ENCODE data around the gene NTNG1. TPM values are rescaled to one million over a fixed set of nuclear protein-coding genes. Genes with fewer than 3 reads are reported as not detected.

NTNG1 gene
- total and polyA plus RNA-seq, 11 donors: 4.6 TPM; not detected in 10

DNA sequence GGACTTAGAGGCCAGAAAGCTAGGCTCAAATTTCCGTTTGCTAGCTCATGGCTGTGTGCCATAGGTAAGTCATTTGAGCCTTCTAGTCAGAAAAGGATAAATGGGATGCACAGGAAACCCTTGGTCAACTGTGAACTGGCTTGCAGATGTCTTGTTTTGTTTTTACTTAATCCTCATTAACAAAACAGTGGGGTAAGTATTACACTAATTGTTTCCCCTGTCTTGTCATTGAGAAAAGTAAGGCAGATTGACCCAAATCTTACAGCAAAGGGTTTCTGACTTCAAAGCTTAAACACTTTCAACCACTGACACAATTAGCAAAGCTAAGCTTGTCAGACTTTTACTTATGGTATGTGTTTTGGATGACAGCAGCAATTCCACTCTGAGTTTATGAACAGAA lies 291.3 kb downstream of the NTNG1 start:
- H3K36me3 ChIP-seq: no peaks in the 10 kb centered on the region
- TF ChIP-seq, protein P1, sequence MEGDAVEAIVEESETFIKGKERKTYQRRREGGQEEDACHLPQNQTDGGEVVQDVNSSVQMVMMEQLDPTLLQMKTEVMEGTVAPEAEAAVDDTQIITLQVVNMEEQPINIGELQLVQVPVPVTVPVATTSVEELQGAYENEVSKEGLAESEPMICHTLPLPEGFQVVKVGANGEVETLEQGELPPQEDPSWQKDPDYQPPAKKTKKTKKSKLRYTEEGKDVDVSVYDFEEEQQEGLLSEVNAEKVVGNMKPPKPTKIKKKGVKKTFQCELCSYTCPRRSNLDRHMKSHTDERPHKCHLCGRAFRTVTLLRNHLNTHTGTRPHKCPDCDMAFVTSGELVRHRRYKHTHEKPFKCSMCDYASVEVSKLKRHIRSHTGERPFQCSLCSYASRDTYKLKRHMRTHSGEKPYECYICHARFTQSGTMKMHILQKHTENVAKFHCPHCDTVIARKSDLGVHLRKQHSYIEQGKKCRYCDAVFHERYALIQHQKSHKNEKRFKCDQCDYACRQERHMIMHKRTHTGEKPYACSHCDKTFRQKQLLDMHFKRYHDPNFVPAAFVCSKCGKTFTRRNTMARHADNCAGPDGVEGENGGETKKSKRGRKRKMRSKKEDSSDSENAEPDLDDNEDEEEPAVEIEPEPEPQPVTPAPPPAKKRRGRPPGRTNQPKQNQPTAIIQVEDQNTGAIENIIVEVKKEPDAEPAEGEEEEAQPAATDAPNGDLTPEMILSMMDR (IDR thresholded peaks at IDR 0.05): no peak
- no peak for TF ChIP-seq POLR2A (IDR thresholded peaks at IDR 0.05)
- no peaks in the 10 kb centered on the region for H3K9me3 ChIP-seq
- H3K27ac ChIP-seq: no peak overlapping the region
- peaks cover 0 to 4% (median 0%) of the 10 kb centered on the region in 9 donors for H3K27me3 ChIP-seq
- H3K4me3 ChIP-seq: no peak overlapping the region
- H3K4me1 ChIP-seq: no peaks in the 10 kb centered on the region
- DNase-seq (no peak), ATAC-seq (no peak)
- intact Hi-C loops (cut with DNase I): loop anchor here in 2 of 10 donors (5.0 to 10.0 kb wide), 2 partner anchors 313 to 320 kb away; no protein-coding TSS in a partner anchor
- 33 to 63% (median 48%) methylated on average over 1 of the region's 1 CpG for WGBS, 4 donors

DNA sequence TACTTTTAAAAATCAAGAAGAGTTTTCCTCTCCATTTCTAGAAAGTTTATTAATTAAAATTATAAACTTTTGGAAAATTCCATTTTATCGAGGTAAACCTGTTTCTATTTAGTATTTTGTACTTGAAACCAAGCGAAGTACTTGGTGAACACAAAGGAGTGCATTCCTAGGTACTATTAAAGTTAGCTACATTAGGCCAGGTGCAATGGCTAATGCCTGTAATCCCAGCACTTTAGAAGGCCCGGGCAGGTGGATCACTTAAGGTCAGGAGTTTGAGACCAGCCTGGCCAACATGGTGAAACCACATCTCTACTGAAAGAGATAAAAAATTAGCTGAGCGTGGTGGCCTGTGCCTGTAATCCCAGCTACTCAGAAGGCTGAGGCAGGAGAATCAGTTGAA lies 292.2 kb downstream of the NTNG1 start:
- 86 to 93% (median 88%) methylated on average over 4 of the region's 4 CpGs for WGBS, 4 donors
- peaks cover 0 to 4% (median 0%) of the 10 kb centered on the region in 9 donors for H3K27me3 ChIP-seq
- no peaks in the 10 kb centered on the region for H3K4me1 ChIP-seq
- H3K27ac ChIP-seq: no peak overlapping the region
- intact Hi-C loops (cut with DNase I): loop anchor here in 2 of 10 donors (5.0 to 10.0 kb wide), 2 partner anchors 312 to 319 kb away; no protein-coding TSS in a partner anchor
- no peaks in the 10 kb centered on the region for H3K9me3 ChIP-seq
- ATAC-seq: no peak
- DNase-seq: no peak
- TF ChIP-seq POLR2A (IDR thresholded peaks at IDR 0.05): no peak
- TF ChIP-seq, protein P1 (IDR thresholded peaks at IDR 0.05): no peak
- H3K4me3 ChIP-seq: no peak overlapping the region
- no peaks in the 10 kb centered on the region for H3K36me3 ChIP-seq

DNA sequence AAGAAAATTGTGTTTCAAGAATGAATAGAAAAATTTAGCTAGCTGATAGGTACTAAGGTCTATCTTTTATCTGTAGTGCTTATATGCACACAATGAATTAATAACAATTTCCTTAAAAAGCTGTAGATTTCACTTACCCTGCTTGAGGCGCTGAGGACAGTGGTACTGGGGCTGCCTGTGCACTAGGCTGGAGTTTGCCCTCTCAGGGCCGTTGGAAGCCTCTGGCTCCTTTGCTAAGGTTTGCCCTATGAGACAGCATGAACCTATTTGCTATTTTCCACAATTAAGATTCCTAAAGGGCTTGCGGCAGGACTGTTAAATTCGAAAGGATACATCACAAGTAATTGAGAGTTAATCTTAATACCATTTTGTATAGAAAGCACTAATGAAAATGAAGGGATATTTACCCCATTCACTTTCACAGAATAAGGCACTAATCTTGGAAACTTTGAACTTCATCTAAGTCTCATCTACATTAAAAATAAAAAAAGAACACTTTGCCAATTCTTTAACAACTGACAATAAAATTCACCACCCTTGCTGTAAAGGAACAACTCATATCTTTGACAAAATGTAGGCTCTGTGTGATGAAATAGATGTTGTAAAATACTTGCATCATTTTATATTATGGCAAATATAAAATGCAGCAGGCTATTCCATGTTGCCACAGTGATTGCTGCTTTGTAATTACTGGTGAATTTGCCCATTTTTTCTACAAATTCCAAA lies 293.0 kb downstream of the NTNG1 start:
- no peaks in the 10 kb centered on the region for H3K9me3 ChIP-seq
- TF ChIP-seq POLR2A (IDR thresholded peaks at IDR 0.05): no peak
- TF ChIP-seq, protein P1 (IDR thresholded peaks at IDR 0.05): no peak

DNA sequence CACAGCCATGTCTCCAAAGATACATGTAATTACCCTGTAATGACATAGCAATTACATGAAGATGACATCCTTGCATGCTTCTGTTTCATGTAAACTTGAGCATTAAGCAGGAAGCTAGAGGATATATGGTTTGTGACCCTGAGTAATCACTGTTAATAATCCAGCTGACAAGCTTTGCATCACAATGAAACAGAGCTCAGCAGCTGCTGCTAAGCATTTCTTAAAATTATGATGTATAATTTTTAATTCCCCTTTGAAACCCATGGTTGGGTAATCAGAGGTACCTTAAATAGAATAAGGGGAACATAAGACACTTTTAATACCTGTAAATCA lies 293.5 kb downstream of the NTNG1 start:
- no peak overlapping the region for H3K27ac ChIP-seq
- intact Hi-C loops (cut with DNase I): loop anchor here in 2 of 10 donors (5.0 to 10.0 kb wide), 2 partner anchors 310 to 318 kb away; no protein-coding TSS in a partner anchor
- H3K9me3 ChIP-seq: no peaks in the 10 kb centered on the region
- H3K27me3 ChIP-seq: peaks cover 0 to 4% (median 0%) of the 10 kb centered on the region in 9 donors
- H3K4me3 ChIP-seq: no peak overlapping the region
- ATAC-seq: no peak
- no peak for TF ChIP-seq POLR2A (IDR thresholded peaks at IDR 0.05)
- TF ChIP-seq, protein P1 (IDR thresholded peaks at IDR 0.05): no peak
- H3K36me3 ChIP-seq: no peaks in the 10 kb centered on the region
- no peaks in the 10 kb centered on the region for H3K4me1 ChIP-seq
- no peak for DNase-seq

More for the DNA sequence above, 293.0 kb downstream of the NTNG1 start:
- Histone ChIP-seq H3K4me3 (no peak overlapping the region), H3K27ac (no peak overlapping the region), H3K4me1 (no peaks in the 10 kb centered on the region), H3K36me3 (no peaks in the 10 kb centered on the region), H3K27me3 (peaks cover 0 to 4% (median 0%) of the 10 kb centered on the region in 9 donors)
- intact Hi-C loops (cut with DNase I): loop anchor here in 2 of 10 donors (5.0 to 10.0 kb wide), 2 partner anchors 311 to 319 kb away; no protein-coding TSS in a partner anchor
- ATAC-seq (no peak), DNase-seq (no peak)
- WGBS, 4 donors: 46 to 56% (median 53%) methylated on average over 4 of the region's 4 CpGs
